ENCODE data around the gene RCE1.

GRCh38 chr11:66860449-66860831, 17.2 kb downstream of the RCE1 start:
- TF ChIP-seq POLR2AphosphoS5 (IDR thresholded peaks at IDR 0.05; ENCODE audit: borderline replicate concordance, low read depth, low read length) (no peak), EZH2 (IDR thresholded peaks at IDR 0.05) (no peak), FOXP2 (optimal IDR thresholded peaks at IDR 0.05; ENCODE audit: control extremely low read depth, extremely low read length, insufficient read depth) (no peak)

All from SK-N-MC (cell line).